IMR-90 (cell line): ENCODE measurements around the gene PAM16. TPM values are rescaled to one million over a fixed set of nuclear protein-coding genes. Genes with fewer than 3 reads are reported as not detected.
A peak's percentile ranks its signal among the peaks of the same experiment; 100 is the strongest.

ENCODE experiments used
- ATAC-seq: fragments of 200-7000 bp; cut with Tn5 transposase; 2 replicates; pipeline ENCODE4 v1.9.1; 2020; ENCODE audit warnings: low read depth, mild to moderate bottlenecking, moderate library complexity
- BruUV-seq: library from RNA; stranded (reverse); fragments of 400-500 nt; replicated peaks from 2 replicates; lab custom pipeline; 2021; lab: Mats Ljungman, UMichigan
- CTCF ChIA-PET: fragments of 300-600 bp; formaldehyde crosslinking; extraction: SDS; loops from one replicate; lab custom pipeline; 2021; ENCODE audit warnings: antibody characterized with exemption; lab: Yijun Ruan, JAX
- POLR2A ChIA-PET: fragments of 300-600 bp; sonication (Branson Sonifier 250); formaldehyde crosslinking; loops from one replicate; lab custom pipeline; 2022; ENCODE audit warnings: antibody characterized with exemption; ENCODE audit not compliant: unreplicated experiment; lab: Charles Lee
- DNase-seq: peaks from one replicate; pipeline ENCODE4 v3.0.0; 2013
- H2AFZ ChIP-seq: replicated peaks from 2 replicates; pipeline ENCODE3; 2013; ENCODE audit warnings: low read length, mild to moderate bottlenecking; ENCODE audit not compliant: poor library complexity
- H2AK5ac ChIP-seq: 2 replicates; pipeline ENCODE4 v1.6.1; 2013; ENCODE audit warnings: low read depth, low read length, inconsistent platforms
- H2AK9ac ChIP-seq: replicated peaks from 2 replicates; pipeline ENCODE3; 2013; ENCODE audit warnings: mild to moderate bottlenecking, low read depth, low read length, moderate library complexity; ENCODE audit not compliant: poor library complexity
- H2BK120ac ChIP-seq: 2 replicates; pipeline ENCODE4 v1.6.1; 2013; ENCODE audit warnings: low read depth, low read length, inconsistent platforms
- H2BK15ac ChIP-seq: 3 replicates; pipeline ENCODE4 v1.6.1; 2013; ENCODE audit warnings: low read depth, low read length, inconsistent platforms
- H2BK20ac ChIP-seq: 2 replicates; pipeline ENCODE4 v1.6.1; 2013; ENCODE audit warnings: low read depth, mild to moderate bottlenecking, inconsistent platforms, low read length, moderate library complexity
- H2BK5ac ChIP-seq: 2 replicates; pipeline ENCODE4 v1.6.1; 2013; ENCODE audit warnings: mild to moderate bottlenecking, low read depth, low read length, inconsistent platforms; ENCODE audit not compliant: poor library complexity, severe bottlenecking
- H3K14ac ChIP-seq: replicated peaks from 2 replicates; pipeline ENCODE4 v1.6.1; 2013; ENCODE audit warnings: low read depth, low read length, inconsistent platforms
- H3K18ac ChIP-seq: 2 replicates; pipeline ENCODE4 v1.6.1; 2013; ENCODE audit warnings: low read depth, low read length, control low read depth
- H3K23ac ChIP-seq: 2 replicates; pipeline ENCODE4 v1.6.1; 2013; ENCODE audit warnings: low read depth, low read length, inconsistent platforms
- H3K27ac ChIP-seq: 2 replicates; pipeline ENCODE4 v1.5.1; 2013; ENCODE audit warnings: mild to moderate bottlenecking, control low read depth, low read length; ENCODE audit not compliant: insufficient read depth
- H3K27me3 ChIP-seq: 2 replicates; pipeline ENCODE4 v1.6.1; 2013; ENCODE audit warnings: low read length; ENCODE audit not compliant: control insufficient read depth, insufficient read depth
- H3K36me3 ChIP-seq: 2 replicates; pipeline ENCODE4 v1.6.1; 2013; ENCODE audit warnings: low read length, mixed read lengths; ENCODE audit not compliant: control insufficient read depth, insufficient read depth
- H3K4ac ChIP-seq: 2 replicates; pipeline ENCODE4 v1.6.1; 2013; ENCODE audit warnings: low read depth, low read length, inconsistent platforms
- H3K4me1 ChIP-seq: 2 replicates; pipeline ENCODE4 v1.6.1; 2013; ENCODE audit warnings: low read length, mixed read lengths; ENCODE audit not compliant: control insufficient read depth, insufficient read depth
- H3K4me2 ChIP-seq: 2 replicates; pipeline ENCODE4 v1.6.1; 2013; ENCODE audit warnings: low read depth, mild to moderate bottlenecking, control low read depth, low read length, moderate library complexity
- H3K4me3 ChIP-seq: 2 replicates; pipeline ENCODE4 v1.5.1; 2013; ENCODE audit warnings: low read depth, mild to moderate bottlenecking, control low read depth, low read length, moderate library complexity; ENCODE audit not compliant: insufficient read depth
- H3K56ac ChIP-seq: 2 replicates; pipeline ENCODE4 v1.6.1; 2013; ENCODE audit warnings: low read length, inconsistent platforms; ENCODE audit not compliant: insufficient read depth; ENCODE audit errors: extremely low read depth
- H3K79me1 ChIP-seq, 2 experiments: 2 replicates each; pipeline ENCODE4 v1.6.1; 2013; ENCODE audit warnings: low read length in 2 of 2, inconsistent platforms in 1 of 2, low read depth in 1 of 2
- H3K9ac ChIP-seq: 2 replicates; pipeline ENCODE4 v1.6.1; 2013; ENCODE audit warnings: low read depth, low read length, control low read depth
- H3K9me1 ChIP-seq: 2 replicates; pipeline ENCODE4 v1.6.1; 2013; ENCODE audit warnings: low read length, inconsistent platforms; ENCODE audit not compliant: insufficient read depth
- H3K9me3 ChIP-seq: 2 replicates; pipeline ENCODE4 v1.6.1; 2013; ENCODE audit warnings: low read length; ENCODE audit not compliant: control insufficient read depth, insufficient read depth
- H4K20me1 ChIP-seq: 2 replicates; pipeline ENCODE4 v1.6.1; 2013; ENCODE audit warnings: low read length, inconsistent platforms; ENCODE audit not compliant: insufficient read depth
- H4K5ac ChIP-seq: 2 replicates; pipeline ENCODE4 v1.6.1; 2013; ENCODE audit warnings: mild to moderate bottlenecking, low read depth, low read length, control low read depth
- H4K8ac ChIP-seq, 2 experiments: 2 replicates each; pipeline ENCODE4 v1.6.1; 2013; ENCODE audit warnings: low read depth in 2 of 2, low read length in 2 of 2, control low read depth in 1 of 2, inconsistent platforms in 1 of 2
- H4K91ac ChIP-seq: 2 replicates; pipeline ENCODE4 v1.6.1; 2013; ENCODE audit warnings: low read depth, low read length, inconsistent platforms; ENCODE audit not compliant: insufficient read depth
- BHLHE40 ChIP-seq: fragments of 150-350 bp; IDR thresholded peaks from 2 replicates; pipeline ENCODE4 v1.6.1; 2016; ENCODE audit warnings: mild to moderate bottlenecking, low read depth, low read length
- CEBPB ChIP-seq: IDR thresholded peaks from 2 replicates; pipeline ENCODE4 v1.6.1; 2012; ENCODE audit warnings: low read depth, low read length, improper control_type of control experiment
- FOS ChIP-seq: fragments of 150-350 bp; IDR thresholded peaks from 2 replicates; pipeline ENCODE4 v1.6.1; 2016; ENCODE audit warnings: low read depth, low read length
- MAZ ChIP-seq: IDR thresholded peaks from 2 replicates; pipeline ENCODE4 v1.6.1; 2012; ENCODE audit warnings: low read depth, mild to moderate bottlenecking, low read length, improper control_type of control experiment, moderate library complexity, borderline replicate concordance
- NFE2L2 ChIP-seq: fragments of 150-350 bp; IDR thresholded peaks from 2 replicates; pipeline ENCODE4 v1.6.1; 2016; ENCODE audit warnings: low read depth, mild to moderate bottlenecking, low read length
- POLR2A ChIP-seq: IDR thresholded peaks from 2 replicates; pipeline ENCODE4 v1.6.1; 2012; ENCODE audit warnings: mild to moderate bottlenecking, low read depth, low read length
- RAD21 ChIP-seq: IDR thresholded peaks from 2 replicates; pipeline ENCODE4 v1.6.1; 2012; ENCODE audit warnings: low read length, improper control_type of control experiment
- RCOR1 ChIP-seq: IDR thresholded peaks from 2 replicates; pipeline ENCODE4 v1.6.1; 2012; ENCODE audit warnings: mild to moderate bottlenecking, low read length, improper control_type of control experiment; ENCODE audit not compliant: insufficient replicate concordance
- WGBS, 2 experiments: methylation state at CpG; one replicate each; pipeline versions ENCODE4 v1.1.5 to v1.1.7; 2013; ENCODE audit warnings: missing lambda C conversion rate in 2 of 2; ENCODE audit not compliant: insufficient read length in 1 of 2; ENCODE audit errors: extremely low coverage in 2 of 2; 5-methylcytosine and 5-hydroxymethylcytosine counted together
- dilution Hi-C: fragments of 300-500 bp; cut with HindIII; formaldehyde crosslinking; loops from one replicate; pipeline ENCODE4 v1.14.3; 2018; ENCODE audit warnings: low sequenced_read_pairs; ENCODE audit not compliant: unreplicated experiment
- in situ Hi-C: fragments of 300-500 bp; cut with MboI; formaldehyde crosslinking; loops from 3 replicates; pipeline ENCODE4 v1.14.3; 2019; ENCODE audit warnings: low sequenced_read_pairs, inconsistent platforms, mixed read lengths
- intact Hi-C: fragments of 100-400 bp; cut with micrococcal nuclease; formaldehyde crosslinking; loops from 2 replicates; pipeline ENCODE4 v1.10.0; 2022
- polyA plus RNA-seq, 3 experiments: library from polyadenylated mRNA; depleted of rRNA; stranded (reverse); fragments of >200 nt; gene quantifications; 2 replicates each; pipeline ENCODE4 v1.2.3, GENCODE V29; 2012; ENCODE audit warnings: low replicate concordance in 1 of 3
- total RNA-seq: library from RNA; depleted of rRNA; stranded (reverse); fragments of >200 nt; gene quantifications from 2 replicates; pipeline ENCODE4 v1.2.3, GENCODE V29; 2012
- TF ChIP-seq, protein P1 (sequence below): fragments of 150-350 bp; IDR thresholded peaks from 2 replicates; pipeline ENCODE4 v1.6.1; 2017; ENCODE audit warnings: mild to moderate bottlenecking, antibody characterized with exemption, low read length, low read depth

The PAM16 gene
- total and polyA plus RNA-seq, 2 of the 4 experiments (the other 2 are of a cell fraction), result 17.9 to 48.4 TPM

GRCh38 chr16:4393240-4393600, 42.1 kb upstream of the PAM16 start:
- no peak overlapping the region for H3K56ac ChIP-seq
- peak overlapping the region; percentile 57 for H3K27ac ChIP-seq
- peak overlapping the region; percentile 92 for H2AK5ac ChIP-seq
- H3K27me3 ChIP-seq, result no peaks in the 10 kb centered on the region
- H2AK9ac ChIP-seq, result peak overlapping the region; percentile 91
- peak overlapping the region; percentile 44; the same call in 1 of the 2 replicates for H2BK20ac ChIP-seq
- dilution Hi-C loops, result no loop called here
- no peaks in the 10 kb centered on the region for H3K9me3 ChIP-seq
- peak overlapping the region; percentile 9; the same call in 1 of the 2 replicates for H4K5ac ChIP-seq
- POLR2A ChIA-PET, result no interaction called here
- WGBS, 2 experiments, result 73% methylated on average over 3 of the region's 6 CpGs; no CpG with 5 or more reads in 1 of the 2 experiments
- TF ChIP-seq CEBPB (no peak), POLR2A (no peak), BHLHE40 (no peak), NFE2L2 (no peak), FOS (no peak), RAD21 (no peak), RCOR1 (no peak), MAZ (no peak)
- TF ChIP-seq, protein P1, sequence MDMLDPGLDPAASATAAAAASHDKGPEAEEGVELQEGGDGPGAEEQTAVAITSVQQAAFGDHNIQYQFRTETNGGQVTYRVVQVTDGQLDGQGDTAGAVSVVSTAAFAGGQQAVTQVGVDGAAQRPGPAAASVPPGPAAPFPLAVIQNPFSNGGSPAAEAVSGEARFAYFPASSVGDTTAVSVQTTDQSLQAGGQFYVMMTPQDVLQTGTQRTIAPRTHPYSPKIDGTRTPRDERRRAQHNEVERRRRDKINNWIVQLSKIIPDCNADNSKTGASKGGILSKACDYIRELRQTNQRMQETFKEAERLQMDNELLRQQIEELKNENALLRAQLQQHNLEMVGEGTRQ, result no peak
- H4K91ac ChIP-seq, result peak overlapping the region; percentile 80
- peaks cover 9% of the 10 kb centered on the region for H3K36me3 ChIP-seq
- no peak overlapping the region for H3K4me3 ChIP-seq
- no TSS peak for BruUV-seq
- in situ Hi-C loops, result no loop called here
- H2BK120ac ChIP-seq, result peak overlapping the region; percentile 66
- peak overlapping the region; percentile 8 for H3K18ac ChIP-seq
- peak overlapping the region; percentile 7; the same call in 1 of the 2 replicates for H3K23ac ChIP-seq
- H2AFZ ChIP-seq, result peak overlapping the region; percentile 84
- peak overlapping the region; percentile 69 to 79 for H4K8ac ChIP-seq
- H3K79me1 ChIP-seq, result peaks cover 0 to 32% of the 10 kb centered on the region in 2 experiments; a peak in 2 of 4 replicates
- intact Hi-C loops, result no loop called here
- H2BK15ac ChIP-seq, result peak overlapping the region; percentile 97; the same call in 1 of the 3 replicates
- peak overlapping the region; percentile 84 for H3K4ac ChIP-seq
- H3K9me1 ChIP-seq, result peaks cover 13% of the 10 kb centered on the region
- peak overlapping the region; percentile 20; the same call in 1 of the 2 replicates for H3K14ac ChIP-seq
- DNase-seq (no peak), ATAC-seq (peak; percentile 17; the same call in 1 of the 2 replicates)
- peak overlapping the region; percentile 22 for H2BK5ac ChIP-seq
- peaks cover 27% of the 10 kb centered on the region for H3K4me1 ChIP-seq
- H3K4me2 ChIP-seq, result no peak overlapping the region
- no peak overlapping the region for H3K9ac ChIP-seq
- no peaks in the 10 kb centered on the region for H4K20me1 ChIP-seq
- CTCF ChIA-PET, result interaction anchor here (1.8 kb wide), 1 partner anchor 9 kb away, joined by 13 read pairs; no protein-coding TSS in a partner anchor
